HG03565 (cell line): ENCODE results near the gene CREBRF.
"Not testable (repeated sequence)": the region's sequence is repeated elsewhere in the genome, so short reads cannot be mapped to it uniquely, and the experiment has no call there.

Experiments used
- ATAC-seq: cut with Tn5 transposase; IDR thresholded peaks from one replicate; pipeline ENCODE4 v1.9.1; 2021; ENCODE audit warnings: mild to moderate bottlenecking, moderate library complexity; ENCODE audit not compliant: unreplicated experiment

The CREBRF gene

GRCh38 chr5:173075970-173076369, 19.8 kb downstream of the CREBRF start:
- no peak for ATAC-seq

- ATAC-seq = not testable (repeated sequence)
Measured at GRCh38 chr5:173076471-173076870, 20.3 kb downstream of the CREBRF start.

- no peak for ATAC-seq
Measured at GRCh38 chr5:173078878-173079277, 22.7 kb downstream of the CREBRF start.

GRCh38 chr5:173089581-173089980, 33.4 kb downstream of the CREBRF start:
- ATAC-seq = no peak

- no peak for ATAC-seq
Measured at GRCh38 chr5:173090639-173091038, 34.5 kb downstream of the CREBRF start.

- no peak for ATAC-seq
Measured at GRCh38 chr5:173091981-173092380, 35.8 kb downstream of the CREBRF start.

- ATAC-seq = no peak
Measured at GRCh38 chr5:173093606-173094005, 37.5 kb downstream of the CREBRF start.

GRCh38 chr5:173094012-173094661, 38.0 kb downstream of the CREBRF start:
- no peak for ATAC-seq

GRCh38 chr5:173098787-173099186, 42.6 kb downstream of the CREBRF start:
- ATAC-seq = no peak

- no peak for ATAC-seq
Measured at GRCh38 chr5:173099461-173099860, 43.3 kb downstream of the CREBRF start.

- ATAC-seq = no peak
Measured at GRCh38 chr5:173101245-173101644, 45.1 kb downstream of the CREBRF start.

- no peak for ATAC-seq
Measured at GRCh38 chr5:173103411-173103810, 47.3 kb downstream of the CREBRF start.

GRCh38 chr5:173108914-173109313, 52.8 kb downstream of the CREBRF start:
- no peak for ATAC-seq

GRCh38 chr5:173114536-173114935, 58.4 kb downstream of the CREBRF start:
- ATAC-seq = no peak

- ATAC-seq = no peak
Measured at GRCh38 chr5:173119719-173120118, 63.6 kb downstream of the CREBRF start.

- ATAC-seq = no peak
Measured at GRCh38 chr5:173123416-173123815, 67.3 kb downstream of the CREBRF start.

- ATAC-seq = not testable (repeated sequence)
Measured at GRCh38 chr5:173132166-173132565, 76.0 kb downstream of the CREBRF start.

GRCh38 chr5:173138707-173139106, 82.6 kb downstream of the CREBRF start:
- ATAC-seq = no peak

GRCh38 chr5:173139631-173140030, 83.5 kb downstream of the CREBRF start:
- ATAC-seq = no peak

GRCh38 chr5:173140769-173141168, 84.6 kb downstream of the CREBRF start:
- ATAC-seq = no peak

- ATAC-seq = no peak
Measured at GRCh38 chr5:173143567-173143966, 87.4 kb downstream of the CREBRF start.

- ATAC-seq = peak; percentile 81
Measured at GRCh38 chr5:173144200-173145176, 88.3 kb downstream of the CREBRF start, which contains the start of gene BNIP1. Gene BNIP1 (plus strand): TSS chr5:173144531. CDS start chr5:173144546, 15 bp downstream.
